HCT116 (cell line): ENCODE measurements around the gene NXPE4.

Experiments
- EZH2 ChIP-seq: fragments of 200-600 bp; sonication (generic); IDR thresholded peaks from 2 replicates; pipeline ENCODE4 v1.6.1; 2017; ENCODE audit warnings: antibody characterized with exemption, mixed run types
- EZH2phosphoT487 ChIP-seq: fragments of 200-600 bp; IDR thresholded peaks from 2 replicates; pipeline ENCODE4 v1.6.1; 2018; ENCODE audit warnings: antibody characterized with exemption, borderline replicate concordance
- JUND ChIP-seq: IDR thresholded peaks from 2 replicates; pipeline ENCODE4 v1.6.1; 2012
- POLR2A ChIP-seq: IDR thresholded peaks from 2 replicates; pipeline ENCODE4 v1.7.0; 2011; ENCODE audit warnings: borderline replicate concordance; ENCODE audit not compliant: insufficient read depth, insufficient read length; ENCODE audit errors: extremely low read depth
- POLR2AphosphoS5 ChIP-seq: IDR thresholded peaks from 2 replicates; pipeline ENCODE4 v1.6.1; 2011; ENCODE audit warnings: mild to moderate bottlenecking, low read depth, low read length, moderate library complexity
- RAD21 ChIP-seq: IDR thresholded peaks from 2 replicates; pipeline ENCODE4 v1.6.1; 2012; ENCODE audit warnings: low read depth, mild to moderate bottlenecking
- SIN3A ChIP-seq: IDR thresholded peaks from 2 replicates; pipeline ENCODE4 v1.6.1; 2012; ENCODE audit warnings: low read depth
- SP1 ChIP-seq: IDR thresholded peaks from 2 replicates; pipeline ENCODE4 v1.6.1; 2012; ENCODE audit warnings: low read depth
- TCF7L2 ChIP-seq: IDR thresholded peaks from 2 replicates; pipeline ENCODE4 v1.7.0; 2011; ENCODE audit warnings: borderline replicate concordance, inconsistent platforms; ENCODE audit not compliant: insufficient read depth, insufficient read length; ENCODE audit errors: extremely low read depth
- YY1 ChIP-seq: IDR thresholded peaks from 2 replicates; pipeline ENCODE4 v1.6.1; 2011; ENCODE audit warnings: low read length, low read depth, moderate library complexity, mild to moderate bottlenecking; ENCODE audit not compliant: insufficient replicate concordance; ENCODE audit errors: extremely low read depth
- TF ChIP-seq, protein P1 (sequence below): IDR thresholded peaks from 2 replicates; pipeline ENCODE4 v1.6.1; 2012
- TF ChIP-seq, protein P2 (sequence below), 3 experiments: fragments of 200-600 bp in 1 of 3; sonication (generic) in 1 of 3; IDR thresholded peaks in 2 of 3; conservative IDR thresholded peaks in 1 of 3; 2 replicates each; pipeline ENCODE4 v1.5.1; 2012 to 2017; ENCODE audit warnings: low read depth in 2 of 3, low read length in 2 of 3, antibody characterized with exemption in 1 of 3, borderline replicate concordance in 1 of 3, control low read depth in 1 of 3, mild to moderate bottlenecking in 1 of 3, mixed read lengths in 1 of 3, mixed run types in 1 of 3, moderate library complexity in 1 of 3; ENCODE audit not compliant: insufficient read depth in 1 of 3
- TF ChIP-seq, protein P3 (sequence below): IDR thresholded peaks from 2 replicates; pipeline ENCODE4 v1.6.1; 2012
- TF ChIP-seq, protein P4 (sequence below): IDR thresholded peaks from 2 replicates; pipeline ENCODE4 v1.6.1; 2012; ENCODE audit warnings: low read depth

DNA sequence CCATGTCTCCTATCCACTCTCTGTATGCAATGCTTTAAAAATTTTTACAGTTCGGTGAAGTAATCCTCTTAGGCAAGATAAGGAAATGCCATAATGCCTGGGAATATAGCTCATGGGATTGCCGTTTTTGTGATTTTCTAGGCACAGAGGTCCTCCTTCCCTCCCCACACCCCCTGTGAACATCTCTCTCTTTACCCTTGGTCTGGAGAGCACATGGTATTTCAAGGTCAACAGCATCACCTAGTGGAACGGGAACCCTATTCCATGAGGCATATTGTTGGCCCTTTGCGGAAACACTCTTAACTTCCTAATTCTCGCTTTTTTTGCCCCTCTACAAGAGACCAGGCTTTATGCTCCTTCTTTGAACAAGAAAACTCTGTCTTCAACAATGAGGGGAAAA is 8.8 kb downstream of the NXPE4 start:
- TF ChIP-seq, protein P1, sequence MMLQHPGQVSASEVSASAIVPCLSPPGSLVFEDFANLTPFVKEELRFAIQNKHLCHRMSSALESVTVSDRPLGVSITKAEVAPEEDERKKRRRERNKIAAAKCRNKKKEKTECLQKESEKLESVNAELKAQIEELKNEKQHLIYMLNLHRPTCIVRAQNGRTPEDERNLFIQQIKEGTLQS, result no peak
- TF ChIP-seq YY1, result no peak
- TF ChIP-seq EZH2phosphoT487, result no peak
- TF ChIP-seq POLR2AphosphoS5, result no peak
- no peak for TF ChIP-seq EZH2
- TF ChIP-seq POLR2A, result no peak
- TF ChIP-seq JUND, result no peak
- TF ChIP-seq RAD21, result peak; percentile 54
- TF ChIP-seq, protein P2, sequence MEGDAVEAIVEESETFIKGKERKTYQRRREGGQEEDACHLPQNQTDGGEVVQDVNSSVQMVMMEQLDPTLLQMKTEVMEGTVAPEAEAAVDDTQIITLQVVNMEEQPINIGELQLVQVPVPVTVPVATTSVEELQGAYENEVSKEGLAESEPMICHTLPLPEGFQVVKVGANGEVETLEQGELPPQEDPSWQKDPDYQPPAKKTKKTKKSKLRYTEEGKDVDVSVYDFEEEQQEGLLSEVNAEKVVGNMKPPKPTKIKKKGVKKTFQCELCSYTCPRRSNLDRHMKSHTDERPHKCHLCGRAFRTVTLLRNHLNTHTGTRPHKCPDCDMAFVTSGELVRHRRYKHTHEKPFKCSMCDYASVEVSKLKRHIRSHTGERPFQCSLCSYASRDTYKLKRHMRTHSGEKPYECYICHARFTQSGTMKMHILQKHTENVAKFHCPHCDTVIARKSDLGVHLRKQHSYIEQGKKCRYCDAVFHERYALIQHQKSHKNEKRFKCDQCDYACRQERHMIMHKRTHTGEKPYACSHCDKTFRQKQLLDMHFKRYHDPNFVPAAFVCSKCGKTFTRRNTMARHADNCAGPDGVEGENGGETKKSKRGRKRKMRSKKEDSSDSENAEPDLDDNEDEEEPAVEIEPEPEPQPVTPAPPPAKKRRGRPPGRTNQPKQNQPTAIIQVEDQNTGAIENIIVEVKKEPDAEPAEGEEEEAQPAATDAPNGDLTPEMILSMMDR (IDR thresholded peaks at IDR 0.05 in 2 of 3, conservative IDR thresholded peaks at IDR 0.05 in 1 of 3; ENCODE audit: borderline replicate concordance in 1 of 3, insufficient read depth in 1 of 3, low read depth in 2 of 3, low read length in 2 of 3), result peak; percentile 5 to 36 (median 20); a peak in 3 of 6 replicates
- no peak for TF ChIP-seq SIN3A
- TF ChIP-seq SP1, result no peak
- TF ChIP-seq, protein P3, sequence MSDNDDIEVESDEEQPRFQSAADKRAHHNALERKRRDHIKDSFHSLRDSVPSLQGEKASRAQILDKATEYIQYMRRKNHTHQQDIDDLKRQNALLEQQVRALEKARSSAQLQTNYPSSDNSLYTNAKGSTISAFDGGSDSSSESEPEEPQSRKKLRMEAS, result no peak
- TF ChIP-seq, protein P4, sequence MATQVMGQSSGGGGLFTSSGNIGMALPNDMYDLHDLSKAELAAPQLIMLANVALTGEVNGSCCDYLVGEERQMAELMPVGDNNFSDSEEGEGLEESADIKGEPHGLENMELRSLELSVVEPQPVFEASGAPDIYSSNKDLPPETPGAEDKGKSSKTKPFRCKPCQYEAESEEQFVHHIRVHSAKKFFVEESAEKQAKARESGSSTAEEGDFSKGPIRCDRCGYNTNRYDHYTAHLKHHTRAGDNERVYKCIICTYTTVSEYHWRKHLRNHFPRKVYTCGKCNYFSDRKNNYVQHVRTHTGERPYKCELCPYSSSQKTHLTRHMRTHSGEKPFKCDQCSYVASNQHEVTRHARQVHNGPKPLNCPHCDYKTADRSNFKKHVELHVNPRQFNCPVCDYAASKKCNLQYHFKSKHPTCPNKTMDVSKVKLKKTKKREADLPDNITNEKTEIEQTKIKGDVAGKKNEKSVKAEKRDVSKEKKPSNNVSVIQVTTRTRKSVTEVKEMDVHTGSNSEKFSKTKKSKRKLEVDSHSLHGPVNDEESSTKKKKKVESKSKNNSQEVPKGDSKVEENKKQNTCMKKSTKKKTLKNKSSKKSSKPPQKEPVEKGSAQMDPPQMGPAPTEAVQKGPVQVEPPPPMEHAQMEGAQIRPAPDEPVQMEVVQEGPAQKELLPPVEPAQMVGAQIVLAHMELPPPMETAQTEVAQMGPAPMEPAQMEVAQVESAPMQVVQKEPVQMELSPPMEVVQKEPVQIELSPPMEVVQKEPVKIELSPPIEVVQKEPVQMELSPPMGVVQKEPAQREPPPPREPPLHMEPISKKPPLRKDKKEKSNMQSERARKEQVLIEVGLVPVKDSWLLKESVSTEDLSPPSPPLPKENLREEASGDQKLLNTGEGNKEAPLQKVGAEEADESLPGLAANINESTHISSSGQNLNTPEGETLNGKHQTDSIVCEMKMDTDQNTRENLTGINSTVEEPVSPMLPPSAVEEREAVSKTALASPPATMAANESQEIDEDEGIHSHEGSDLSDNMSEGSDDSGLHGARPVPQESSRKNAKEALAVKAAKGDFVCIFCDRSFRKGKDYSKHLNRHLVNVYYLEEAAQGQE, result no peak
- TF ChIP-seq TCF7L2, result no peak
